Astrocyte (in vitro differentiated cells and primary cell): ENCODE results near the gene RAPGEF5. TPM values are rescaled to one million over a fixed set of nuclear protein-coding genes. Genes with fewer than 3 reads are reported as not detected.

ENCODE experiments used
- DNase-seq: peaks from one replicate; pipeline ENCODE4 v3.0.0-alpha.2; 2010; ENCODE audit warnings: low read depth
- FAIRE-seq: peaks from 2 replicates; lab custom pipeline; 2011; peaks lifted over from hg19 to GRCh38; lab: Jason Lieb, UNC
- H2AFZ ChIP-seq: 2 replicates; pipeline ENCODE4 v1.6.0; 2012; ENCODE audit warnings: low read depth, low read length, inconsistent platforms
- H3K27ac ChIP-seq: 2 replicates; pipeline ENCODE4 v1.5.1; 2011; ENCODE audit warnings: low read depth, low read length, inconsistent platforms
- H3K27me3 ChIP-seq: 2 replicates; pipeline ENCODE4 v1.6.0; 2011; ENCODE audit warnings: low read length, inconsistent platforms; ENCODE audit not compliant: insufficient read depth
- H3K36me3 ChIP-seq: 2 replicates; pipeline ENCODE4 v1.5.1; 2011; ENCODE audit warnings: low read length, inconsistent platforms; ENCODE audit not compliant: insufficient read depth
- H3K4me1 ChIP-seq: 2 replicates; pipeline ENCODE4 v1.5.1; 2011; ENCODE audit warnings: low read length, inconsistent platforms; ENCODE audit not compliant: insufficient read depth
- H3K4me2 ChIP-seq: 2 replicates; pipeline ENCODE4 v1.6.0; 2012; ENCODE audit warnings: low read length, inconsistent platforms
- H3K4me3 ChIP-seq: 2 replicates; pipeline ENCODE4 v1.5.1; 2011; ENCODE audit warnings: low read depth, mild to moderate bottlenecking, low read length, inconsistent platforms; ENCODE audit not compliant: insufficient read depth
- H3K79me2 ChIP-seq: 2 replicates; pipeline ENCODE4 v1.6.0; 2012; ENCODE audit warnings: mild to moderate bottlenecking, low read length, inconsistent platforms; ENCODE audit not compliant: insufficient read depth
- H3K9ac ChIP-seq: 2 replicates; pipeline ENCODE4 v1.6.0; 2012; ENCODE audit warnings: mild to moderate bottlenecking, low read length, inconsistent platforms
- H3K9me3 ChIP-seq: 2 replicates; pipeline ENCODE4 v1.5.1; 2012; ENCODE audit warnings: low read depth, mild to moderate bottlenecking, low read length, inconsistent platforms; ENCODE audit not compliant: insufficient read depth
- H4K20me1 ChIP-seq: 2 replicates; pipeline ENCODE4 v1.6.0; 2012; ENCODE audit warnings: low read length, inconsistent platforms; ENCODE audit not compliant: insufficient read depth
- H3K27ac Mint-ChIP-seq: one replicate; pipeline ENCODE4 v1.8.0; 2021; ENCODE audit warnings: mild to moderate bottlenecking, mixed read lengths; ENCODE audit not compliant: unreplicated experiment
- H3K27me3 Mint-ChIP-seq: one replicate; pipeline ENCODE4 v1.8.0; 2021; ENCODE audit warnings: low read depth, mixed read lengths; ENCODE audit not compliant: unreplicated experiment
- H3K36me3 Mint-ChIP-seq: one replicate; pipeline ENCODE4 v1.8.0; 2021; ENCODE audit warnings: low read depth, mixed read lengths; ENCODE audit not compliant: unreplicated experiment
- H3K4me1 Mint-ChIP-seq: one replicate; pipeline ENCODE4 v1.8.0; 2021; ENCODE audit warnings: low read depth, mixed read lengths; ENCODE audit not compliant: unreplicated experiment
- H3K4me3 Mint-ChIP-seq: one replicate; pipeline ENCODE4 v1.8.0; 2021; ENCODE audit warnings: mild to moderate bottlenecking, moderate library complexity, mixed read lengths; ENCODE audit not compliant: unreplicated experiment
- H3K9me3 Mint-ChIP-seq: one replicate; pipeline ENCODE4 v1.8.0; 2021; ENCODE audit warnings: mild to moderate bottlenecking, mixed read lengths; ENCODE audit not compliant: unreplicated experiment
- CTCF ChIP-seq: IDR thresholded peaks from 2 replicates; pipeline ENCODE4 v1.5.1; 2011; ENCODE audit warnings: low read depth, mild to moderate bottlenecking, inconsistent platforms, low read length, moderate library complexity; ENCODE audit not compliant: insufficient read depth
- EZH2 ChIP-seq: IDR thresholded peaks from 2 replicates; pipeline ENCODE4 v1.6.1; 2012; ENCODE audit warnings: mild to moderate bottlenecking, low read length, inconsistent platforms; ENCODE audit not compliant: insufficient read depth
- total RNA-seq: library from RNA; stranded (reverse); gene quantifications from 2 replicates; pipeline ENCODE4 v1.2.1, GENCODE V29; 2021

RAPGEF5 gene
- total RNA-seq, 1 donor from 2014 or later: 1.0 TPM

- H2AFZ ChIP-seq: no peak overlapping the region
- DNase-seq (no peak), FAIRE-seq (no peak)
- Mint-ChIP-seq H3K27ac (no peak overlapping the region), H3K4me3 (no peak overlapping the region), H3K27me3 (peaks cover 2% of the 10 kb centered on the region), H3K4me1 (peaks cover 29% of the 10 kb centered on the region), H3K9me3 (no peaks in the 10 kb centered on the region), H3K36me3 (no peaks in the 10 kb centered on the region)
- H3K4me2 ChIP-seq: no peak overlapping the region
- TF ChIP-seq CTCF: no peak
- no peak for TF ChIP-seq EZH2
- H3K27ac ChIP-seq: no peak overlapping the region
- no peak overlapping the region for H3K9ac ChIP-seq
- H3K4me1 ChIP-seq: no peaks in the 10 kb centered on the region
- H3K27me3 ChIP-seq: no peaks in the 10 kb centered on the region
- no peaks in the 10 kb centered on the region for H3K36me3 ChIP-seq
- H3K79me2 ChIP-seq: no peaks in the 10 kb centered on the region
- no peaks in the 10 kb centered on the region for H4K20me1 ChIP-seq
- no peak overlapping the region for H3K4me3 ChIP-seq
- H3K9me3 ChIP-seq: no peaks in the 10 kb centered on the region
Measured at GRCh38 chr7:22128528-22128920, 228.4 kb downstream of the RAPGEF5 start.

GRCh38 chr7:22127835-22128527, 229.0 kb downstream of the RAPGEF5 start:
- Mint-ChIP-seq H3K9me3 (no peaks in the 10 kb centered on the region), H3K4me3 (no peak overlapping the region), H3K27me3 (peaks cover 3% of the 10 kb centered on the region), H3K36me3 (no peaks in the 10 kb centered on the region), H3K27ac (peak overlapping the region; percentile 58), H3K4me1 (peaks cover 26% of the 10 kb centered on the region)
- H3K36me3 ChIP-seq: no peaks in the 10 kb centered on the region
- no peaks in the 10 kb centered on the region for H4K20me1 ChIP-seq
- H3K79me2 ChIP-seq: no peaks in the 10 kb centered on the region
- no peak overlapping the region for H3K27ac ChIP-seq
- H3K4me2 ChIP-seq: no peak overlapping the region
- FAIRE-seq (no peak), DNase-seq (no peak)
- no peaks in the 10 kb centered on the region for H3K9me3 ChIP-seq
- H2AFZ ChIP-seq: no peak overlapping the region
- H3K4me3 ChIP-seq: no peak overlapping the region
- no peaks in the 10 kb centered on the region for H3K4me1 ChIP-seq
- no peaks in the 10 kb centered on the region for H3K27me3 ChIP-seq
- no peak overlapping the region for H3K9ac ChIP-seq
- TF ChIP-seq EZH2 (no peak), CTCF (no peak)

GRCh38 chr7:22125436-22125835, 231.5 kb downstream of the RAPGEF5 start:
- no peaks in the 10 kb centered on the region for H3K9me3 ChIP-seq
- H4K20me1 ChIP-seq: no peaks in the 10 kb centered on the region
- no peak overlapping the region for H3K9ac ChIP-seq
- no peak for FAIRE-seq
- H3K27ac ChIP-seq: no peak overlapping the region
- H3K27me3 Mint-ChIP-seq: peaks cover 6% of the 10 kb centered on the region
- no peak for DNase-seq
- H3K4me1 Mint-ChIP-seq: peaks cover 25% of the 10 kb centered on the region
- TF ChIP-seq EZH2 (no peak), CTCF (no peak)
- H3K27me3 ChIP-seq: no peaks in the 10 kb centered on the region
- no peak overlapping the region for H3K4me3 Mint-ChIP-seq
- no peak overlapping the region for H3K4me3 ChIP-seq
- no peak overlapping the region for H3K27ac Mint-ChIP-seq
- no peaks in the 10 kb centered on the region for H3K9me3 Mint-ChIP-seq
- H2AFZ ChIP-seq: no peak overlapping the region
- no peaks in the 10 kb centered on the region for H3K36me3 Mint-ChIP-seq
- H3K36me3 ChIP-seq: no peaks in the 10 kb centered on the region
- H3K79me2 ChIP-seq: no peaks in the 10 kb centered on the region
- H3K4me2 ChIP-seq: no peak overlapping the region
- no peaks in the 10 kb centered on the region for H3K4me1 ChIP-seq
